NOMO-1 (cell line): ENCODE measurements around the gene GPR161.
A peak's percentile ranks its signal among the peaks of the same experiment; 100 is the strongest.

Experiments
- DNase-seq, 2 experiments: peaks; one replicate each; lab custom pipeline; 2025; ENCODE audit not compliant: unreplicated experiment in 2 of 2; lab: John Stamatoyannopoulos, UW

GPR161 gene

GRCh38 chr1:168050307-168050706 is 86.4 kb downstream of the GPR161 start:
- no peak for DNase-seq

GRCh38 chr1:168045311-168045710 is 91.4 kb downstream of the GPR161 start:
- no peak for DNase-seq

- no peak for DNase-seq
These were observed 94.4 kb downstream of the GPR161 start for GRCh38 chr1:168042362-168042761.

- DNase-seq, result no peak
These were observed 101.4 kb downstream of the GPR161 start for GRCh38 chr1:168035345-168035744.

- peak in 1 of 2 experiments; percentile 56 for DNase-seq
These were observed 104.7 kb downstream of the GPR161 start for GRCh38 chr1:168032029-168032428.

- no peak for DNase-seq
These were observed 105.1 kb downstream of the GPR161 start for GRCh38 chr1:168031627-168032026.

GRCh38 chr1:168031198-168031597 is 105.5 kb downstream of the GPR161 start:
- DNase-seq, result no peak
